Astrocyte (in vitro differentiated cells and primary cell): ENCODE data around the gene FRMD4B.

Experiments used
- EZH2 ChIP-seq: IDR thresholded peaks from 2 replicates; pipeline ENCODE4 v1.6.1; 2012; ENCODE audit warnings: mild to moderate bottlenecking, low read length, inconsistent platforms; ENCODE audit not compliant: insufficient read depth
- TF ChIP-seq, protein P1 (sequence below): IDR thresholded peaks from 2 replicates; pipeline ENCODE4 v1.5.1; 2011; ENCODE audit warnings: low read depth, mild to moderate bottlenecking, inconsistent platforms, low read length, moderate library complexity; ENCODE audit not compliant: insufficient read depth

- TF ChIP-seq, protein P1, sequence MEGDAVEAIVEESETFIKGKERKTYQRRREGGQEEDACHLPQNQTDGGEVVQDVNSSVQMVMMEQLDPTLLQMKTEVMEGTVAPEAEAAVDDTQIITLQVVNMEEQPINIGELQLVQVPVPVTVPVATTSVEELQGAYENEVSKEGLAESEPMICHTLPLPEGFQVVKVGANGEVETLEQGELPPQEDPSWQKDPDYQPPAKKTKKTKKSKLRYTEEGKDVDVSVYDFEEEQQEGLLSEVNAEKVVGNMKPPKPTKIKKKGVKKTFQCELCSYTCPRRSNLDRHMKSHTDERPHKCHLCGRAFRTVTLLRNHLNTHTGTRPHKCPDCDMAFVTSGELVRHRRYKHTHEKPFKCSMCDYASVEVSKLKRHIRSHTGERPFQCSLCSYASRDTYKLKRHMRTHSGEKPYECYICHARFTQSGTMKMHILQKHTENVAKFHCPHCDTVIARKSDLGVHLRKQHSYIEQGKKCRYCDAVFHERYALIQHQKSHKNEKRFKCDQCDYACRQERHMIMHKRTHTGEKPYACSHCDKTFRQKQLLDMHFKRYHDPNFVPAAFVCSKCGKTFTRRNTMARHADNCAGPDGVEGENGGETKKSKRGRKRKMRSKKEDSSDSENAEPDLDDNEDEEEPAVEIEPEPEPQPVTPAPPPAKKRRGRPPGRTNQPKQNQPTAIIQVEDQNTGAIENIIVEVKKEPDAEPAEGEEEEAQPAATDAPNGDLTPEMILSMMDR = no peak
- TF ChIP-seq EZH2 = no peak
These were observed 64.4 kb downstream of the FRMD4B start for GRCh38 chr3:69321301-69322157.
